DOHH2 (cell line): ENCODE data around the gene DPH5.

Source experiments
- H3F3A ChIP-seq: fragments of 200-600 bp; sonication (generic), shearing (Covaris generic); 2 replicates; pipeline ENCODE4 v1.6.0; 2016; ENCODE audit warnings: antibody characterized with exemption, mild to moderate bottlenecking; ENCODE audit not compliant: control insufficient read depth, insufficient read depth
- H3K27ac ChIP-seq: fragments of 200-600 bp; sonication (generic); 2 replicates; pipeline ENCODE4 v1.5.1; 2014; ENCODE audit warnings: low read depth, mild to moderate bottlenecking, low read length, moderate library complexity
- H3K27me3 ChIP-seq: fragments of 200-600 bp; sonication (generic); 2 replicates; pipeline ENCODE4 v1.6.1; 2014; ENCODE audit warnings: mild to moderate bottlenecking, low read length, mixed read lengths; ENCODE audit not compliant: control insufficient read depth
- H3K36me3 ChIP-seq: fragments of 200-600 bp; sonication (generic); 2 replicates; pipeline ENCODE4 v1.6.1; 2014; ENCODE audit warnings: mild to moderate bottlenecking, low read length, moderate library complexity, mixed read lengths; ENCODE audit not compliant: control insufficient read depth
- H3K4me1 ChIP-seq: fragments of 200-600 bp; sonication (generic); 2 replicates; pipeline ENCODE4 v1.6.1; 2014; ENCODE audit warnings: mild to moderate bottlenecking, low read length, mixed read lengths; ENCODE audit not compliant: control insufficient read depth
- H3K4me2 ChIP-seq: fragments of 200-600 bp; sonication (generic); 2 replicates; pipeline ENCODE4 v1.6.0; 2014; ENCODE audit warnings: mild to moderate bottlenecking, low read length, moderate library complexity
- H3K4me3 ChIP-seq: fragments of 200-600 bp; sonication (generic); 2 replicates; pipeline ENCODE4 v1.5.1; 2014; ENCODE audit warnings: mild to moderate bottlenecking, low read length, mixed read lengths
- H3K79me2 ChIP-seq: fragments of 200-600 bp; sonication (generic); 2 replicates; pipeline ENCODE4 v1.6.1; 2014; ENCODE audit warnings: mild to moderate bottlenecking, low read length, mixed read lengths; ENCODE audit not compliant: control insufficient read depth
- H3K9me2 ChIP-seq: fragments of 200-600 bp; sonication (generic); replicated peaks from 2 replicates; pipeline ENCODE4 v1.6.1; 2014; ENCODE audit warnings: mild to moderate bottlenecking, low read length, mixed read lengths; ENCODE audit not compliant: control insufficient read depth
- H3K9me3 ChIP-seq: fragments of 200-600 bp; sonication (generic); 2 replicates; pipeline ENCODE4 v1.6.1; 2014; ENCODE audit warnings: antibody characterized with exemption, low read length, mixed read lengths; ENCODE audit not compliant: control insufficient read depth, insufficient read depth
- H4K20me1 ChIP-seq: fragments of 200-600 bp; sonication (generic); 2 replicates; pipeline ENCODE4 v1.6.0; 2014; ENCODE audit warnings: low read depth, mild to moderate bottlenecking, antibody characterized with exemption, low read length, moderate library complexity; ENCODE audit not compliant: control insufficient read depth, insufficient read depth
- CTCF ChIP-seq: fragments of 200-600 bp; sonication (generic); IDR thresholded peaks from one replicate; pipeline ENCODE4 v1.5.1; 2014; ENCODE audit warnings: antibody characterized with exemption, mild to moderate bottlenecking, low read depth, low read length; ENCODE audit not compliant: poor library complexity, severe bottlenecking
- EZH2phosphoT487 ChIP-seq: fragments of 200-600 bp; sonication (generic); IDR thresholded peaks from 2 replicates; pipeline ENCODE4 v1.6.1; 2017; ENCODE audit warnings: borderline replicate concordance, mild to moderate bottlenecking, antibody characterized with exemption, low read length, moderate library complexity, mixed read lengths

DPH5 gene

GRCh38 chr1:101008229-101008834, 17.3 kb downstream of the DPH5 start:
- no peaks in the 10 kb centered on the region for H3K9me2 ChIP-seq

GRCh38 chr1:101006553-101006952, 19.0 kb downstream of the DPH5 start:
- no peak overlapping the region for H3K4me3 ChIP-seq
- no peaks in the 10 kb centered on the region for H3K27me3 ChIP-seq
- H3K4me2 ChIP-seq, result no peak overlapping the region
- H3K9me2 ChIP-seq, result no peaks in the 10 kb centered on the region
- no peaks in the 10 kb centered on the region for H4K20me1 ChIP-seq
- H3K36me3 ChIP-seq, result peaks cover 24% of the 10 kb centered on the region
- no peak overlapping the region for H3K27ac ChIP-seq
- H3K4me1 ChIP-seq, result peaks cover 7% of the 10 kb centered on the region
- no peaks in the 10 kb centered on the region for H3F3A ChIP-seq
- no peak for TF ChIP-seq CTCF
- TF ChIP-seq EZH2phosphoT487, result no peak
- no peaks in the 10 kb centered on the region for H3K9me3 ChIP-seq
- no peaks in the 10 kb centered on the region for H3K79me2 ChIP-seq

More at GRCh38 chr1:101008229-101008834, 17.3 kb downstream of the DPH5 start:
- H3K36me3 ChIP-seq, result peaks cover 36% of the 10 kb centered on the region
- H3K9me3 ChIP-seq, result no peaks in the 10 kb centered on the region
- H3K27me3 ChIP-seq, result no peaks in the 10 kb centered on the region
- H3K4me2 ChIP-seq, result no peak overlapping the region
- no peak for TF ChIP-seq EZH2phosphoT487
- no peak for TF ChIP-seq CTCF
- no peaks in the 10 kb centered on the region for H4K20me1 ChIP-seq
- H3K4me3 ChIP-seq, result no peak overlapping the region
- H3K4me1 ChIP-seq, result no peaks in the 10 kb centered on the region; the same call in 1 of the 2 replicates
- no peaks in the 10 kb centered on the region for H3K79me2 ChIP-seq
- no peaks in the 10 kb centered on the region for H3F3A ChIP-seq
- H3K27ac ChIP-seq, result no peak overlapping the region

GRCh38 chr1:101005871-101006270, 19.7 kb downstream of the DPH5 start:
- Histone ChIP-seq H3K4me1 (peaks cover 7% of the 10 kb centered on the region), H3K4me3 (no peak overlapping the region), H3K79me2 (no peaks in the 10 kb centered on the region), H3K36me3 (peaks cover 22% of the 10 kb centered on the region), H3K9me3 (no peaks in the 10 kb centered on the region), H4K20me1 (no peaks in the 10 kb centered on the region), H3K27ac (no peak overlapping the region), H3K27me3 (no peaks in the 10 kb centered on the region), H3K9me2 (no peaks in the 10 kb centered on the region), H3F3A (no peaks in the 10 kb centered on the region), H3K4me2 (no peak overlapping the region)
- TF ChIP-seq CTCF (no peak), EZH2phosphoT487 (no peak)
